HEK293 (cell line): ENCODE results near the gene NUDCD3.

Experiments
- CTCF ChIA-PET: fragments of 350-600 bp; formaldehyde crosslinking; extraction: SDS; loops from one replicate; lab custom pipeline; 2021; ENCODE audit warnings: antibody characterized with exemption; lab: Yijun Ruan, JAX
- POLR2A ChIA-PET: fragments of 300-600 bp; formaldehyde crosslinking; extraction: SDS; loops from one replicate; lab custom pipeline; 2020; ENCODE audit warnings: antibody characterized with exemption, inconsistent platforms; lab: Yijun Ruan, JAX
- H3K27ac ChIP-seq: fragments of 200-500 bp; sonication (Bioruptor generic); 2 replicates; pipeline ENCODE4 v1.5.1; 2014; ENCODE audit warnings: low read depth, low read length, control low read depth, inconsistent platforms; ENCODE audit errors: extremely low read depth
- H3K36me3 ChIP-seq, 2 experiments: fragments of 200-500 bp in 1 of 2; sonication (Bioruptor generic) in 1 of 2; 1 replicate in 1 of 2; 2 replicates in 1 of 2; pipeline ENCODE4 v1.5.1; 2014 to 2017; ENCODE audit warnings: inconsistent platforms in 2 of 2, low read length in 2 of 2; ENCODE audit not compliant: control insufficient read depth in 2 of 2, insufficient read depth in 1 of 2
- H3K4me1 ChIP-seq: fragments of 200-500 bp; sonication (Bioruptor generic); 2 replicates; pipeline ENCODE4 v1.5.1; 2014; ENCODE audit warnings: mild to moderate bottlenecking, low read length, inconsistent platforms; ENCODE audit not compliant: control insufficient read depth, insufficient read depth
- H3K4me3 ChIP-seq: 2 replicates; pipeline ENCODE4 v1.5.1; 2011; ENCODE audit warnings: low read depth, mild to moderate bottlenecking, control low read depth, low read length, moderate library complexity
- H3K9me3 ChIP-seq: fragments of 200-500 bp; sonication (Bioruptor generic); 2 replicates; pipeline ENCODE4 v1.5.1; 2014; ENCODE audit warnings: low read depth, low read length, inconsistent platforms; ENCODE audit not compliant: control insufficient read depth, insufficient read depth
- BCL11B ChIP-seq: fragments of 450-650 bp; formaldehyde crosslinking; IDR thresholded peaks from 2 replicates; pipeline ENCODE4 v1.5.1; 2016; ENCODE audit warnings: low read depth, missing biosample characterization, missing genetic modification characterization
- KLF8 ChIP-seq: fragments of 450-650 bp; formaldehyde crosslinking; IDR thresholded peaks from 2 replicates; pipeline ENCODE4 v1.5.1; 2016; ENCODE audit warnings: missing biosample characterization, missing genetic modification characterization
- REST ChIP-seq: fragments of 450-650 bp; formaldehyde crosslinking; IDR thresholded peaks from 2 replicates; pipeline ENCODE4 v1.5.1; 2016; ENCODE audit warnings: missing biosample characterization, missing genetic modification characterization
- SP7 ChIP-seq: fragments of 450-650 bp; formaldehyde crosslinking; IDR thresholded peaks from 2 replicates; pipeline ENCODE4 v1.5.1; 2016; ENCODE audit warnings: missing biosample characterization, missing genetic modification characterization
- ZIC2 ChIP-seq: fragments of 450-650 bp; formaldehyde crosslinking; IDR thresholded peaks from 2 replicates; pipeline ENCODE4 v1.5.1; 2016; ENCODE audit warnings: missing biosample characterization, missing genetic modification characterization
- ZNF10 ChIP-seq: fragments of 450-650 bp; formaldehyde crosslinking; IDR thresholded peaks from 2 replicates; pipeline ENCODE4 v1.5.1; 2017; ENCODE audit warnings: missing biosample characterization, missing genetic modification characterization
- ZNF138 ChIP-seq: fragments of 450-650 bp; formaldehyde crosslinking; IDR thresholded peaks from 2 replicates; pipeline ENCODE4 v1.5.1; 2016; ENCODE audit warnings: missing biosample characterization, missing genetic modification characterization, borderline replicate concordance
- ZNF157 ChIP-seq: fragments of 450-650 bp; formaldehyde crosslinking; IDR thresholded peaks from 2 replicates; pipeline ENCODE4 v1.5.1; 2016; ENCODE audit warnings: missing biosample characterization, missing genetic modification characterization
- ZNF391 ChIP-seq: fragments of 450-650 bp; formaldehyde crosslinking; IDR thresholded peaks from 2 replicates; pipeline ENCODE4 v1.5.1; 2016; ENCODE audit warnings: low read depth, missing biosample characterization, missing genetic modification characterization, borderline replicate concordance
- ZNF398 ChIP-seq: fragments of 450-650 bp; formaldehyde crosslinking; IDR thresholded peaks from 2 replicates; pipeline ENCODE4 v1.5.1; 2017; ENCODE audit warnings: missing biosample characterization, missing genetic modification characterization
- ZNF433 ChIP-seq: fragments of 450-650 bp; formaldehyde crosslinking; IDR thresholded peaks from 2 replicates; pipeline ENCODE4 v1.5.1; 2016; ENCODE audit warnings: missing biosample characterization, missing genetic modification characterization, low read depth
- ZNF776 ChIP-seq: fragments of 450-650 bp; formaldehyde crosslinking; IDR thresholded peaks from 2 replicates; pipeline ENCODE4 v1.5.0; 2017; ENCODE audit warnings: missing biosample characterization, missing genetic modification characterization, borderline replicate concordance
- ZSCAN23 ChIP-seq: fragments of 450-650 bp; formaldehyde crosslinking; IDR thresholded peaks from 2 replicates; pipeline ENCODE4 v1.5.1; 2016; ENCODE audit warnings: missing biosample characterization, missing genetic modification characterization
- ZSCAN5A ChIP-seq: fragments of 450-650 bp; formaldehyde crosslinking; IDR thresholded peaks from 2 replicates; pipeline ENCODE4 v1.5.1; 2016; ENCODE audit warnings: missing biosample characterization, missing genetic modification characterization

Gene NUDCD3

GRCh38 chr7:44447874-44448425 lies 42.5 kb downstream of the NUDCD3 start (continued):
- TF ChIP-seq ZNF138 (tag by site-specific recombination) (no peak), BCL11B (tag by site-specific recombination) (no peak), REST (tag by site-specific recombination) (no peak)
- TF ChIP-seq, all 188 proteins: peak for 0

- CTCF ChIA-PET = no interaction called here
- POLR2A ChIA-PET = no interaction called here
- Histone ChIP-seq H3K36me3 (peaks cover 0 to 41% of the 10 kb centered on the region in 2 experiments; a peak in 2 of 3 replicates), H3K9me3 (no peaks in the 10 kb centered on the region), H3K4me3 (no peak overlapping the region), H3K4me1 (no peaks in the 10 kb centered on the region; the same call in 1 of the 2 replicates), H3K27ac (no peak overlapping the region)
- no peak for TF ChIP-seq ZSCAN23
- TF ChIP-seq ZNF433 (tag by site-specific recombination) = no peak
- TF ChIP-seq ZNF398 (tag by site-specific recombination) = no peak
- no peak for TF ChIP-seq ZNF776 (tag by site-specific recombination)
- no peak for TF ChIP-seq SP7
- TF ChIP-seq ZNF10 (tag by site-specific recombination) = no peak
These were observed 44.3 kb downstream of the NUDCD3 start for GRCh38 chr7:44445986-44446671.

- TF ChIP-seq ZSCAN5A (tag by site-specific recombination) = no peak
- no peak for TF ChIP-seq ZNF391 (tag by site-specific recombination)
- TF ChIP-seq ZNF157 (tag by site-specific recombination) = no peak
- peak; percentile 60 for TF ChIP-seq ZIC2 (tag by site-specific recombination)
- TF ChIP-seq KLF8 (tag by site-specific recombination) = no peak
- POLR2A ChIA-PET = interaction anchor here (0.6 kb wide), 1 partner anchor 170 kb away, joined by 4 read pairs; no protein-coding TSS in a partner anchor
- CTCF ChIA-PET = interaction anchor here (0.6 to 2.1 kb wide), 3 partner anchors 10 to 94 kb away, joined by 3 to 6 read pairs (median 4); no protein-coding TSS in a partner anchor
- H3K9me3 ChIP-seq = no peaks in the 10 kb centered on the region
- H3K4me1 ChIP-seq = no peaks in the 10 kb centered on the region; the same call in 1 of the 2 replicates
- no peak overlapping the region for H3K27ac ChIP-seq
- H3K36me3 ChIP-seq = peaks cover 0 to 14% of the 10 kb centered on the region in 2 experiments; a peak in 1 of 3 replicates
- H3K4me3 ChIP-seq = no peak overlapping the region
These were observed 49.4 kb downstream of the NUDCD3 start for GRCh38 chr7:44441079-44441478.
